Effector memory CD4-positive, alpha-beta T cell (primary cell): ENCODE measurements around the gene SECTM1.
"Not testable (repeated sequence)": the region's sequence is repeated elsewhere in the genome, so short reads cannot be mapped to it uniquely, and the experiment has no call there.

Experiments used
- DNase-seq, 3 donors: peaks; one replicate each; pipeline ENCODE4 v3.0.0-alpha.2; 2020
- H3K27ac ChIP-seq: 2 replicates; pipeline ENCODE4 v1.7.0; 2013; ENCODE audit warnings: mild to moderate bottlenecking, low read length, moderate library complexity; ENCODE audit not compliant: insufficient read depth, poor library complexity, severe bottlenecking
- H3K27me3 ChIP-seq: replicated peaks from 2 replicates; pipeline ENCODE4 v1.7.0; 2013; ENCODE audit warnings: mild to moderate bottlenecking, low read length; ENCODE audit not compliant: insufficient read depth, control insufficient read depth, poor library complexity, severe bottlenecking
- H3K36me3 ChIP-seq: 2 replicates; pipeline ENCODE4 v1.7.0; 2013; ENCODE audit warnings: mild to moderate bottlenecking, low read length, moderate library complexity; ENCODE audit not compliant: control insufficient read depth, insufficient read depth
- H3K4me1 ChIP-seq: 2 replicates; pipeline ENCODE4 v1.7.0; 2013; ENCODE audit warnings: low read length, mild to moderate bottlenecking; ENCODE audit not compliant: control insufficient read depth, insufficient read depth, poor library complexity, severe bottlenecking
- H3K4me3 ChIP-seq: 2 replicates; pipeline ENCODE4 v1.7.0; 2013; ENCODE audit warnings: low read length, low read depth, mild to moderate bottlenecking; ENCODE audit not compliant: insufficient read depth, poor library complexity, severe bottlenecking
- H3K9me3 ChIP-seq: 2 replicates; pipeline ENCODE4 v1.7.0; 2013; ENCODE audit warnings: mild to moderate bottlenecking, low read length, moderate library complexity; ENCODE audit not compliant: control insufficient read depth

SECTM1 gene

GRCh38 chr17:82347994-82348393 lies 14.4 kb upstream of the SECTM1 start:
- not testable (repeated sequence) for H3K27ac ChIP-seq, H3K4me1 ChIP-seq, H3K36me3 ChIP-seq, H3K9me3 ChIP-seq, DNase-seq, H3K4me3 ChIP-seq, H3K27me3 ChIP-seq

GRCh38 chr17:82346342-82347300 lies 13.1 kb upstream of the SECTM1 start:
- Histone ChIP-seq H3K9me3 (no peaks in the 10 kb centered on the region), H3K27ac (no peak overlapping the region), H3K4me1 (peaks cover 2% of the 10 kb centered on the region), H3K4me3 (no peak overlapping the region), H3K36me3 (no peaks in the 10 kb centered on the region), H3K27me3 (no peaks in the 10 kb centered on the region)
- no peak for DNase-seq

- H3K27me3 ChIP-seq: no peaks in the 10 kb centered on the region
- no peaks in the 10 kb centered on the region for H3K9me3 ChIP-seq
- no peak for DNase-seq
- no peak overlapping the region for H3K27ac ChIP-seq
- H3K36me3 ChIP-seq: no peaks in the 10 kb centered on the region
- H3K4me3 ChIP-seq: no peak overlapping the region
- no peaks in the 10 kb centered on the region for H3K4me1 ChIP-seq
Observed at GRCh38 chr17:82345151-82345976, 11.8 kb upstream of the SECTM1 start.

- Histone ChIP-seq H3K9me3 (no peaks in the 10 kb centered on the region), H3K36me3 (no peaks in the 10 kb centered on the region), H3K27me3 (no peaks in the 10 kb centered on the region), H3K4me3 (no peak overlapping the region), H3K27ac (no peak overlapping the region), H3K4me1 (no peaks in the 10 kb centered on the region)
- DNase-seq: no peak
Observed at GRCh38 chr17:82344175-82344907, 10.8 kb upstream of the SECTM1 start.

- DNase-seq: no peak
- Histone ChIP-seq H3K36me3 (no peaks in the 10 kb centered on the region), H3K9me3 (no peaks in the 10 kb centered on the region), H3K27me3 (no peaks in the 10 kb centered on the region), H3K4me1 (no peaks in the 10 kb centered on the region), H3K4me3 (no peak overlapping the region), H3K27ac (no peak overlapping the region)
Observed at GRCh38 chr17:82343560-82343959, 10.0 kb upstream of the SECTM1 start.

GRCh38 chr17:82342361-82343079 lies 9.0 kb upstream of the SECTM1 start:
- Histone ChIP-seq H3K27me3 (no peaks in the 10 kb centered on the region), H3K4me1 (no peaks in the 10 kb centered on the region), H3K27ac (no peak overlapping the region), H3K9me3 (no peaks in the 10 kb centered on the region), H3K36me3 (no peaks in the 10 kb centered on the region), H3K4me3 (no peak overlapping the region)
- no peak for DNase-seq

GRCh38 chr17:82339634-82340580 lies 6.3 kb upstream of the SECTM1 start:
- no peak for DNase-seq
- H3K36me3 ChIP-seq: no peaks in the 10 kb centered on the region
- no peaks in the 10 kb centered on the region for H3K9me3 ChIP-seq
- peaks cover 1% of the 10 kb centered on the region for H3K4me1 ChIP-seq
- H3K4me3 ChIP-seq: no peak overlapping the region
- H3K27me3 ChIP-seq: no peaks in the 10 kb centered on the region
- H3K27ac ChIP-seq: no peak overlapping the region

- no peaks in the 10 kb centered on the region for H3K9me3 ChIP-seq
- peaks cover 10% of the 10 kb centered on the region for H3K4me1 ChIP-seq
- DNase-seq: no peak
- H3K27ac ChIP-seq: no peak overlapping the region
- H3K4me3 ChIP-seq: no peak overlapping the region
- no peaks in the 10 kb centered on the region for H3K27me3 ChIP-seq
- no peaks in the 10 kb centered on the region for H3K36me3 ChIP-seq
Observed at GRCh38 chr17:82338858-82339633, 5.5 kb upstream of the SECTM1 start.
